Liver (tissue), 9 donors: ENCODE results near the gene CNR2. TPM values are rescaled to one million over a fixed set of nuclear protein-coding genes. Genes with fewer than 3 reads are reported as not detected.

Experiments
- DNase-seq: peaks from one replicate; pipeline ENCODE4 v3.0.0-alpha.2; 2017; ENCODE audit warnings: low spot score
- H3K27ac ChIP-seq, 2 donors: one replicate each; pipeline ENCODE4 v1.7.0; 2013; ENCODE audit warnings: inconsistent platforms in 2 of 2, low read length in 2 of 2, control low read depth in 1 of 2, low read depth in 1 of 2, mild to moderate bottlenecking in 1 of 2
- H3K27me3 ChIP-seq, 4 donors: one replicate each; pipeline versions ENCODE4 v1.6.1 to v1.7.0; 2013; ENCODE audit warnings: low read length in 3 of 4, inconsistent platforms in 1 of 4, mild to moderate bottlenecking in 1 of 4, moderate library complexity in 1 of 4; ENCODE audit not compliant: control insufficient read depth in 4 of 4, insufficient read depth in 4 of 4
- H3K36me3 ChIP-seq, 4 donors: one replicate each; pipeline versions ENCODE4 v1.6.1 to v1.7.0; 2013; ENCODE audit warnings: low read length in 3 of 4, mild to moderate bottlenecking in 3 of 4, low read depth in 1 of 4, moderate library complexity in 1 of 4; ENCODE audit not compliant: control insufficient read depth in 4 of 4, insufficient read depth in 3 of 4
- H3K4me1 ChIP-seq, 4 donors: one replicate each; pipeline versions ENCODE4 v1.6.1 to v1.7.0; 2013; ENCODE audit warnings: low read length in 3 of 4, mild to moderate bottlenecking in 3 of 4, moderate library complexity in 1 of 4; ENCODE audit not compliant: control insufficient read depth in 4 of 4, insufficient read depth in 4 of 4
- H3K4me3 ChIP-seq, 3 donors: one replicate each; pipeline versions ENCODE4 v1.6.1 to v1.7.0; 2013; ENCODE audit warnings: low read length in 3 of 3, control low read depth in 1 of 3, low read depth in 1 of 3, mild to moderate bottlenecking in 1 of 3
- H3K9ac ChIP-seq, 2 donors: one replicate each; pipeline ENCODE4 v1.7.0; 2013; ENCODE audit warnings: low read length in 2 of 2, mild to moderate bottlenecking in 2 of 2, moderate library complexity in 2 of 2, control low read depth in 1 of 2, low read depth in 1 of 2
- H3K9me3 ChIP-seq, 4 donors: one replicate each; pipeline versions ENCODE4 v1.6.1 to v1.7.0; 2013; ENCODE audit warnings: low read length in 3 of 4; ENCODE audit not compliant: control insufficient read depth in 4 of 4
- EGR1 ChIP-seq, 2 donors: IDR thresholded peaks; 2 replicates each; pipeline ENCODE4 v1.6.1; 2016 to 2018; ENCODE audit warnings: antibody characterized with exemption in 2 of 2, low read depth in 2 of 2
- FOXA1 ChIP-seq: IDR thresholded peaks from 2 replicates; pipeline ENCODE4 v1.6.1; 2016; ENCODE audit warnings: antibody characterized with exemption
- FOXA2 ChIP-seq: IDR thresholded peaks from 2 replicates; pipeline ENCODE4 v1.6.1; 2016; ENCODE audit warnings: antibody characterized with exemption
- GABPA ChIP-seq, 2 donors: IDR thresholded peaks in 1 of 2; conservative IDR thresholded peaks in 1 of 2; 2 replicates each; pipeline ENCODE4 v1.6.1; 2016; ENCODE audit warnings: antibody characterized with exemption in 2 of 2, mild to moderate bottlenecking in 1 of 2, moderate library complexity in 1 of 2
- HNF4A ChIP-seq, 2 donors: conservative IDR thresholded peaks; 2 replicates each; pipeline ENCODE4 v1.6.1; 2016; ENCODE audit warnings: antibody characterized with exemption in 2 of 2, mild to moderate bottlenecking in 2 of 2
- HNF4G ChIP-seq: IDR thresholded peaks from 2 replicates; pipeline ENCODE4 v1.6.1; 2016; ENCODE audit warnings: antibody characterized with exemption
- JUND ChIP-seq, 2 donors: IDR thresholded peaks; 2 replicates each; pipeline ENCODE4 v1.6.1; 2016; ENCODE audit warnings: antibody characterized with exemption in 2 of 2
- NR2F2 ChIP-seq: IDR thresholded peaks from 2 replicates; pipeline ENCODE4 v1.6.1; 2016; ENCODE audit warnings: antibody characterized with exemption
- RAD21 ChIP-seq, 2 donors: IDR thresholded peaks; 2 replicates each; pipeline ENCODE4 v1.6.1; 2016; ENCODE audit warnings: antibody characterized with exemption in 2 of 2, mild to moderate bottlenecking in 2 of 2
- RXRA ChIP-seq, 2 donors: IDR thresholded peaks; 2 replicates each; pipeline ENCODE4 v1.6.1; 2017 to 2018; ENCODE audit warnings: antibody characterized with exemption in 2 of 2, mild to moderate bottlenecking in 1 of 2
- SP1 ChIP-seq: IDR thresholded peaks from 2 replicates; pipeline ENCODE4 v1.6.1; 2018; ENCODE audit warnings: antibody characterized with exemption, mild to moderate bottlenecking
- TAF1 ChIP-seq: conservative IDR thresholded peaks from 2 replicates; pipeline ENCODE4 v1.6.1; 2016; ENCODE audit warnings: antibody characterized with exemption, mild to moderate bottlenecking
- YY1 ChIP-seq: IDR thresholded peaks from 2 replicates; pipeline ENCODE4 v1.6.1; 2016; ENCODE audit warnings: antibody characterized with exemption, mild to moderate bottlenecking
- WGBS: extraction: QIAGEN DNeasy Blood & Tissue Kit; methylation state at CpG from one replicate; pipeline ENCODE4 v1.1.7; 2013; 5-methylcytosine and 5-hydroxymethylcytosine counted together
- polyA plus RNA-seq, 2 donors: library from polyadenylated mRNA; stranded (reverse) in 1 of 2; unstranded in 1 of 2; fragments of 200-250 nt in 1 of 2; fragments of >200 nt in 1 of 2; fragmentation: Nextera tagmentation in 1 of 2; extraction: Ambion mirVana in 1 of 2; gene quantifications; one replicate each; pipeline versions ENCODE4 v1.2.1 to v1.2.3, GENCODE V29; 2013 to 2015
- total RNA-seq, 2 donors: library from RNA; depleted of rRNA; stranded (reverse); fragments of >200 nt; gene quantifications; one replicate each; pipeline ENCODE4 v1.2.3, GENCODE V29; 2014
- TF ChIP-seq, protein P1 (sequence below): IDR thresholded peaks from 2 replicates; pipeline ENCODE4 v1.6.1; 2016; ENCODE audit warnings: antibody characterized with exemption
- TF ChIP-seq, protein P2 (sequence below): IDR thresholded peaks from 2 replicates; pipeline ENCODE4 v1.6.1; 2016; ENCODE audit warnings: antibody characterized with exemption, mild to moderate bottlenecking
- TF ChIP-seq, protein P3 (sequence below): IDR thresholded peaks from 2 replicates; pipeline ENCODE4 v1.6.1; 2016; ENCODE audit warnings: antibody characterized with exemption
- TF ChIP-seq, protein P4 (sequence below): fragments of 150-350 bp; IDR thresholded peaks from 2 replicates; pipeline ENCODE4 v1.5.1; 2017; ENCODE audit warnings: improper control_type of control experiment, low read depth, low read length; ENCODE audit not compliant: missing input control
- TF ChIP-seq, protein P5 (sequence below): IDR thresholded peaks from 2 replicates; pipeline ENCODE4 v1.6.1; 2016; ENCODE audit warnings: antibody characterized with exemption
- donor health status: healthy.
- donor health status: healthy.
- donor health status: healthy.
- donor health status: healthy.
- donor health status: healthy.

Gene CNR2
- total and polyA plus RNA-seq, 4 donors: 0.03 to 0.28 (median 0.09) TPM

DNA sequence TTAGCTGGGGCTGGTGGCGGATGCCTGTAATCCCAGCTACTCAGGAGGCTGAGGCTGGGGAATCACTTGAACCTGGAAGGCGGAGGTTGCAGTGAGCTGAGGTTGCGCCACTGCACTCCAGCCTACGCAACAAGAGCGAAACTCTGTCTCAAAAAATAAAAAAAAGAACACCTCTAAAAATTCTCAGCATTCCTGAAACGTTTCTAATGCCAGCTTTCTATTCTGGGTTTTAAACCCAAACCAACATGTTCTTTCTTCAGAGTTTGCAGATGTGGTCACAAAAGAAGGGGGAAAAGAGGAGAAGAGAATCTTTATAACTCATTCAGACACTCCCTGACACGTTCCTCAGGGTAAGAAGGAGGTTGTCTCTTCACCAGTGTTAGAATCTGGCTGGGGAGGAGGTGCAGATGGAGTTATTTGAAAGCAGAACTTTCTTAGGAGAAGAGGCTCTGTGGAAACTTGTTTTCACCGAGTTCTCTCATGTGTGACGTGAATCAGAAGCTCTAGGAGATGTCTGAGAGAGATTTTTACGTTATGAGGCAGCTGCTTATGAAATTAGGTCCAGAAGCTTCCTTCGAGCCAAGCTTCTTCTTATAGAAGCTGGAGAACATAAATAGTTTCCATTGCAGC lies 17.8 kb upstream of the CNR2 start:
- no peak for DNase-seq

DNA sequence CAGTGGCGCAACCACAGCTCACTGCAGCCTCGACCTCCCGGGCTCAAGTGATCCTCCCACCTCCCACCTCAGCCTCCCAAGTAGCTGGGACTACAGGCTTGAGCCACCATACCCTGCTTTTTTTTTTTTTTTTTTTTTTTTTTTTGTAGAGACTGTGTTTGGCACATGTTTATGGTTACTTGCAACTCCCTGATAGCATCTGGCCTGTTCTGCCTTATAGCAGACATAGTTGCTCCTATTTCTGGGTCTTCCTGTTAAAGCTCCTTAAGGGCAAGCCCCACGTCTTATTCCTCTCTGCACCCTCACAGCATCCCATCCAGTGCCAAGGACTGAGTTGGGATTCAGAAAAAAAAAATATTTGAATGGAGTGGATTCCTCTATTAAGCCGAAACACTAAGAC lies 17.1 kb upstream of the CNR2 start:
- H3K27me3 ChIP-seq: no peaks in the 10 kb centered on the region
- H3K27ac ChIP-seq: no peak overlapping the region
- DNase-seq: no peak
- no peak overlapping the region for H3K9ac ChIP-seq
- TF ChIP-seq, protein P1, sequence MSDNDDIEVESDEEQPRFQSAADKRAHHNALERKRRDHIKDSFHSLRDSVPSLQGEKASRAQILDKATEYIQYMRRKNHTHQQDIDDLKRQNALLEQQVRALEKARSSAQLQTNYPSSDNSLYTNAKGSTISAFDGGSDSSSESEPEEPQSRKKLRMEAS: no peak
- TF ChIP-seq HNF4A (conservative IDR thresholded peaks at IDR 0.05) (no peak), HNF4G (no peak), FOXA2 (no peak), NR2F2 (no peak), EGR1 (IDR thresholded peaks at IDR 0.05; ENCODE audit: low read depth in 2 of 2) (no peak), SP1 (no peak), TAF1 (no peak), YY1 (no peak), RAD21 (IDR thresholded peaks at IDR 0.05) (no peak), FOXA1 (no peak), RXRA (IDR thresholded peaks at IDR 0.05) (no peak), JUND (IDR thresholded peaks at IDR 0.05) (no peak), GABPA (IDR thresholded peaks at IDR 0.05 in 1 of 2, conservative IDR thresholded peaks at IDR 0.05 in 1 of 2) (no peak)
- TF ChIP-seq, protein P2, sequence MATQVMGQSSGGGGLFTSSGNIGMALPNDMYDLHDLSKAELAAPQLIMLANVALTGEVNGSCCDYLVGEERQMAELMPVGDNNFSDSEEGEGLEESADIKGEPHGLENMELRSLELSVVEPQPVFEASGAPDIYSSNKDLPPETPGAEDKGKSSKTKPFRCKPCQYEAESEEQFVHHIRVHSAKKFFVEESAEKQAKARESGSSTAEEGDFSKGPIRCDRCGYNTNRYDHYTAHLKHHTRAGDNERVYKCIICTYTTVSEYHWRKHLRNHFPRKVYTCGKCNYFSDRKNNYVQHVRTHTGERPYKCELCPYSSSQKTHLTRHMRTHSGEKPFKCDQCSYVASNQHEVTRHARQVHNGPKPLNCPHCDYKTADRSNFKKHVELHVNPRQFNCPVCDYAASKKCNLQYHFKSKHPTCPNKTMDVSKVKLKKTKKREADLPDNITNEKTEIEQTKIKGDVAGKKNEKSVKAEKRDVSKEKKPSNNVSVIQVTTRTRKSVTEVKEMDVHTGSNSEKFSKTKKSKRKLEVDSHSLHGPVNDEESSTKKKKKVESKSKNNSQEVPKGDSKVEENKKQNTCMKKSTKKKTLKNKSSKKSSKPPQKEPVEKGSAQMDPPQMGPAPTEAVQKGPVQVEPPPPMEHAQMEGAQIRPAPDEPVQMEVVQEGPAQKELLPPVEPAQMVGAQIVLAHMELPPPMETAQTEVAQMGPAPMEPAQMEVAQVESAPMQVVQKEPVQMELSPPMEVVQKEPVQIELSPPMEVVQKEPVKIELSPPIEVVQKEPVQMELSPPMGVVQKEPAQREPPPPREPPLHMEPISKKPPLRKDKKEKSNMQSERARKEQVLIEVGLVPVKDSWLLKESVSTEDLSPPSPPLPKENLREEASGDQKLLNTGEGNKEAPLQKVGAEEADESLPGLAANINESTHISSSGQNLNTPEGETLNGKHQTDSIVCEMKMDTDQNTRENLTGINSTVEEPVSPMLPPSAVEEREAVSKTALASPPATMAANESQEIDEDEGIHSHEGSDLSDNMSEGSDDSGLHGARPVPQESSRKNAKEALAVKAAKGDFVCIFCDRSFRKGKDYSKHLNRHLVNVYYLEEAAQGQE: no peak
- TF ChIP-seq, protein P3, sequence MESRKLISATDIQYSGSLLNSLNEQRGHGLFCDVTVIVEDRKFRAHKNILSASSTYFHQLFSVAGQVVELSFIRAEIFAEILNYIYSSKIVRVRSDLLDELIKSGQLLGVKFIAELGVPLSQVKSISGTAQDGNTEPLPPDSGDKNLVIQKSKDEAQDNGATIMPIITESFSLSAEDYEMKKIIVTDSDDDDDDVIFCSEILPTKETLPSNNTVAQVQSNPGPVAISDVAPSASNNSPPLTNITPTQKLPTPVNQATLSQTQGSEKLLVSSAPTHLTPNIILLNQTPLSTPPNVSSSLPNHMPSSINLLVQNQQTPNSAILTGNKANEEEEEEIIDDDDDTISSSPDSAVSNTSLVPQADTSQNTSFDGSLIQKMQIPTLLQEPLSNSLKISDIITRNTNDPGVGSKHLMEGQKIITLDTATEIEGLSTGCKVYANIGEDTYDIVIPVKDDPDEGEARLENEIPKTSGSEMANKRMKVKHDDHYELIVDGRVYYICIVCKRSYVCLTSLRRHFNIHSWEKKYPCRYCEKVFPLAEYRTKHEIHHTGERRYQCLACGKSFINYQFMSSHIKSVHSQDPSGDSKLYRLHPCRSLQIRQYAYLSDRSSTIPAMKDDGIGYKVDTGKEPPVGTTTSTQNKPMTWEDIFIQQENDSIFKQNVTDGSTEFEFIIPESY: no peak
- TF ChIP-seq, protein P4, sequence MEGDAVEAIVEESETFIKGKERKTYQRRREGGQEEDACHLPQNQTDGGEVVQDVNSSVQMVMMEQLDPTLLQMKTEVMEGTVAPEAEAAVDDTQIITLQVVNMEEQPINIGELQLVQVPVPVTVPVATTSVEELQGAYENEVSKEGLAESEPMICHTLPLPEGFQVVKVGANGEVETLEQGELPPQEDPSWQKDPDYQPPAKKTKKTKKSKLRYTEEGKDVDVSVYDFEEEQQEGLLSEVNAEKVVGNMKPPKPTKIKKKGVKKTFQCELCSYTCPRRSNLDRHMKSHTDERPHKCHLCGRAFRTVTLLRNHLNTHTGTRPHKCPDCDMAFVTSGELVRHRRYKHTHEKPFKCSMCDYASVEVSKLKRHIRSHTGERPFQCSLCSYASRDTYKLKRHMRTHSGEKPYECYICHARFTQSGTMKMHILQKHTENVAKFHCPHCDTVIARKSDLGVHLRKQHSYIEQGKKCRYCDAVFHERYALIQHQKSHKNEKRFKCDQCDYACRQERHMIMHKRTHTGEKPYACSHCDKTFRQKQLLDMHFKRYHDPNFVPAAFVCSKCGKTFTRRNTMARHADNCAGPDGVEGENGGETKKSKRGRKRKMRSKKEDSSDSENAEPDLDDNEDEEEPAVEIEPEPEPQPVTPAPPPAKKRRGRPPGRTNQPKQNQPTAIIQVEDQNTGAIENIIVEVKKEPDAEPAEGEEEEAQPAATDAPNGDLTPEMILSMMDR: no peak
- TF ChIP-seq, protein P5, sequence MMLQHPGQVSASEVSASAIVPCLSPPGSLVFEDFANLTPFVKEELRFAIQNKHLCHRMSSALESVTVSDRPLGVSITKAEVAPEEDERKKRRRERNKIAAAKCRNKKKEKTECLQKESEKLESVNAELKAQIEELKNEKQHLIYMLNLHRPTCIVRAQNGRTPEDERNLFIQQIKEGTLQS: no peak
- no peak overlapping the region for H3K4me3 ChIP-seq
- H3K36me3 ChIP-seq: no peaks in the 10 kb centered on the region
- no peaks in the 10 kb centered on the region for H3K4me1 ChIP-seq
- no peaks in the 10 kb centered on the region for H3K9me3 ChIP-seq
- WGBS: 83% methylated on average over 5 of the region's 5 CpGs

More for the DNA sequence above, 17.8 kb upstream of the CNR2 start:
- Histone ChIP-seq H3K27ac (no peak overlapping the region), H3K9ac (no peak overlapping the region), H3K36me3 (no peaks in the 10 kb centered on the region), H3K4me1 (no peaks in the 10 kb centered on the region), H3K4me3 (no peak overlapping the region), H3K9me3 (no peaks in the 10 kb centered on the region), H3K27me3 (no peaks in the 10 kb centered on the region)
- 73% methylated on average over 11 of the region's 11 CpGs for WGBS
- TF ChIP-seq RAD21 (IDR thresholded peaks at IDR 0.05) (no peak), SP1 (no peak), FOXA2 (no peak)
